Right kidney (tissue), 9 donors: Measurements from ENCODE around the gene ZBTB20.
"Not testable (repeated sequence)": the region's sequence is repeated elsewhere in the genome, so short reads cannot be mapped to it uniquely, and the experiment has no call there.

ENCODE experiments used
- DNase-seq: peaks from one replicate; pipeline ENCODE4 v3.0.0-alpha.2; 2016
- long read RNA-seq, 8 donors: transcript quantifications; one replicate each; lab custom pipeline, GENCODE V29; 2026

The ZBTB20 gene
- long read RNA-seq, donor 1, result 0 reads
- long read RNA-seq, donor 2, result 0 reads
- long read RNA-seq, donor 3, result 0 reads
- long read RNA-seq, donor 4, result 0 reads
- long read RNA-seq, donor 5, result 0 reads
- long read RNA-seq, donor 6, result 0 reads
- long read RNA-seq, donor 7, partial matches to known transcripts, result 0 of 1 reads
- long read RNA-seq, donor 7, other reads (novel, unspliced or antisense), result 0 of 1 reads
- long read RNA-seq, donor 8, result 0 reads

DNA sequence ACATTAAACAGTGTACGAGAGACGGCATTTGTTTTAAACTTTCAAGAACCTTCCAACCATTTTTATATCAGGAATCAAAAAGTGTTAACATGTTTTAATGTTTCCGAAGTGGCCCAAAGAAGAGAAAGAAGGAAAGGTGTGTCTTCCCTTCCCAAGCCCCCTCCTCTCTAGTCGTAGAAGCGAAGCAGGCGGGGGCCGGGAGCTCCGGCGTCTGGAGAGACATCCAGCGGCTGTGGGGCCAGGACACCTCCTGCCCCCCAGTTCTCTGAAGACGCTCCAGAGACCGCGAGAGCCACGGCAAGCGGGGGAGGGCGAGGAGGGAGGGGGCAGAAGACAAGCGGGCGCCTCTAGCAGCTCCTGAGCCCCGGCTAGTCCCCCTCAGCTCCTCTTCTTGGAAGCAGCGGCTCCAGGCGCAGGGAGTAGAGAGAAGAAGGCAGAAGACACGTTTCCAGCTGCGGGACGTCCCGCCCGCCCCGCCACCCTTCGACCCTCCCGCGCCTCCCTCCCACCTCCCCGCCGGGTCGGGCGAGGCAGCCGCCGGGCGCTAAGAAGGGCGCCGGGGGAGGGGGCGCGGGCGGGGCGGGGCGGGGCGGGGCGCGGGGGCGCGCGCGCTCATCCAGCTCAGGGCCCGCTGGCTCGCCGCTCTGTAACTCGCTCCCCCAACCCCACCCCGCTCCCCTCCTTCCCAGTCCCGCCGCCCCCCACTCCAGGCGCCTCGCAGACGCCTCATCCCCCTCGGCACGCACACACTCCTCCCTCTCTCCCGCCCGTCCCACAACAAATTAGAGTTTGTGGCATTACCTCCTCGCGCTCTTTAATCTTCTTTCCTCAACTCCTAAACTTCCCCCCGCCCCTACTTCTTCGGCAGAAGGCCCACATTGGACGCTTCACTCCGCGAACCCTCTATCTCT, at the start of gene ZBTB20:
Gene ZBTB20 (minus strand): TSS at position 871 of the 911 bp plus-strand sequence.
- DNase-seq, result peak; percentile 84

DNA sequence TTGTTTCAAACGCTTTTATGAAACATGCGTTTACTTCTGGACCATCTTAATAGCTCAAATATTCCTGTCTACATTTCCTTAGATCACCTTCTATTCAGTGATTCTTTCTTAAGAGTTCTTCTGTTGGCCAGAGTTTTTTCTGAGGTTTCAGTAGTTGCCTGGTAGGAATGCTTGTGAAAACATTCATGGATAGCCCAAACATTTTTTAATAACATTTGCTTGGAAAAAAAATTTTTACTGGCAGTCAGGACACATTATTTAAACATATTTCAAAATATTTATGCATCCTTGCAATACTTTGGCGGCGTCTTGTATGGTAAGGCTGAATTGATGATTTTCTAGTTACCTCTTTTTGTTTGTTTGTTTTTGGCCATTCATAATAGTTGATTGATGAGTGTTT, 47.4 kb upstream of the ZBTB20 start:
- DNase-seq, result no peak

DNA sequence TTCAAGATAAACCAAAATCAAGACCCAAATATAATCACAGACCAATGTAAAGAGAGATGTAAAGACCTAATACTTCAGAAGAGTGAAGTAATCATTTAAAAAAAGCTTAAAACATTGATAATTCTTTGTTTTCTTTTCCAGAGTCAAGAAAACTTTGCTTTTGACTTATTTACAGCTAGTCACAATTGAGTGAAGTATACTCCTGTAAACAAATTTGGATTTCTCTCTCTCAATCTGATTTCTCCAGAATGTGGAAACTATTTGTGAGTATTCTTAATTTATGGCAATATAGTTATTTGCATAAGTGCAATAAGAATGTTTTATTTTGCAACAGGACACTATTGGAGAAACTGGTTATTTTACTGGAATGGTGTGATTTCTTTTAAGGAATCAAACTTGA, 43.7 kb upstream of the ZBTB20 start:
- no peak for DNase-seq

DNA sequence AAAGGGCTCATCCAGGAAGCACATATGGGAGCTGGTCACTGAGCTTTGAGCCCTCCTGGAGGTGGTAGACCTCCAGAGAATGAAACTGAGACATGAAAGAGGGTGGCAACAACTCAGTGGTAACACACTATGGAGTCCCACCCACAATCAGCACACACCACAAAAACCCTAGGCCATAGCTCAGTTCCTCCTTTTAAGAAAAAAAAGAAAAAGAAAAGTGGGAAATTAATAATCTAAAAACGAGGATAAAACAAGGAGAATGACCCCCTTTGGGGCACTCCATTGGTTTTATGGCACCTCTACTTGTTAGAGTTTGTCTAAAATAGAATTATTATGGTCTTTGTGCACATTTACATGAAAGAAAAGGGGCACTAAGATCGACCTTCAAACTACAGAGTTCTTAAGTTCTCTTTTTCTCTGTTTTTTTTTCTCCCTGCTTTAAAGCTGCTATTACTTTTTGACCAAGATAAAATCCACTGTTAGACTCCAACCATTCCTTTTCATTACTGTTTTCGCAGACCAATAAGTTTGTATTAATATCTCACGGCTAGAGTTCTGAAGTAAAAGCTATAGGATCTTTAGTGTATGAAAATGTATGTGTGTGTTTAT, 40.2 kb upstream of the ZBTB20 start:
- no peak for DNase-seq

- DNase-seq, result no peak
These were observed 39.5 kb upstream of the ZBTB20 start for GRCh38 chr3:115186351-115187148.

DNA sequence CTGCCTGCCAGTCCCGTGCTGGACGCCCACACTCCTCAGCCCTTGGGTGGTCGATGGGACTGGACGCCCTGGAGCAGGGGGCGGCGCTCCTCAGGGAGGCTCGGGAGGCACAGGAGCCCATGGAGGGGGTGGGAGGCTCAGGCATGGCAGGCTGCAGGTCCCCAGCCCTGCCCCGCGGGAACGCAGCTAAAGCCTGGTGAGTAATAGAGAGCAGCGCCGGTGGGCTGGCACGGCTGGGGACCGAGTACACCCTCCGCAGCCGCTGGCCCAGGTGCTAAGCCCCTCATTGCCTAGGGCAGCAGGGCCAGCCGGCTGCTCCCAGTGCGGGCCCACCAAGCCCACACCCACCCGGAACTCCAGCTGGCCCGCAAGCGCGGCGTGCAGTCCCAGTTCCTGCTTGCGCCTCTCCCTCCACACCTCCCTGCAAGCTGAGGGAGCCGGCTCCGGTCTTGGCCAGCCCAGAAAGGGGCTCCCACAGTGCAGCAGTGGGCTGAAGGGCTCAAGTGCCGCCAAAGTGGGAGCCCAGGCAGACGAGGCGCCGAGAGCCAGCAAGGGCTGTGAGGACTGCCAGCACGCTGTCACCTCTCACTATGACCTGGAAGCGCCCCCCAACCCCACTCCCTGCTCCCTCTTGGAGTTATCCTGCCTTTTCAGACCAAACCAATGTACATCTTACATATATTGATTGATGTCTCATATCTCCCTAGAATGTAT, 37.9 kb upstream of the ZBTB20 start:
- DNase-seq, result not testable (repeated sequence)

DNA sequence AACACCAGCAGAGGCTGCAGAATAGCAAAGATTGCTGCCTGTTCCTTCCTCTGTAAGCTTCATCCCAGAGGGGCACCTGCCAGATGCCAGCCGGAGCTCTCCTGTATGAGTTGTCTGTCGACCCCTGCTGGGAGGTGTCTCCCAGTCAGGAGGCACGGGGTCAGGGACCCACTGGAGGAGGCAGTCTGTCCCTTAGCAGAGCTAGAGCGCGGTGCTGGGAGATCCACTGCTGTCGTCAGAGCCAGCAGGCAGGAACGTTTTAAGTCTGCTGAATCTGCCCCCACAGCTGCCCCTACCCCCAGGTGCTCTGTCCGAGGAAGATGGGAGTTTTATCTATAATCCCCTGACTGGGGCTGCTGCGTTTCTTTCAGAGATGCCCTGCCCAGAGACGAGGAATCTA, 31.8 kb upstream of the ZBTB20 start:
- not testable (repeated sequence) for DNase-seq

DNA sequence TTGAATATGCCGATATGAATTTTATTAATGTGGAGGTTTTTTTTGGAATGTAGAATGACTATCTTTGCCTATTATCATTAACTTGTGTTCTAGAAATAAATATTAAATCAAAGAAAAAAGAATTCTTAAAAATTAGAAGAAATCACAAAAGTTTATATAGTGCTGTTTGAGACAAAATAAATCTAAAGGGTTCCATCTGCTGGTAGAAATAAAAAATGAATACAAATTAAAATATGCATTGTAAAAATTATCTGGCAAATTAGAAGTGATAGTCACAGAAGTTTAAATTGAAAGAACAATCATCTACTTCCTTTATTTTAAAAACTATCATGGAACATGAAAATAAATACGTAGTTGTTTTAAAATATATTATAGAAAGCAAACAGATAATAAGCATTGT, 22.7 kb upstream of the ZBTB20 start:
- DNase-seq, result no peak

GRCh38 chr3:115165701-115166100, 18.6 kb upstream of the ZBTB20 start:
- DNase-seq, result no peak

GRCh38 chr3:115165266-115165665, 18.2 kb upstream of the ZBTB20 start:
- no peak for DNase-seq

GRCh38 chr3:115164374-115165221, 17.5 kb upstream of the ZBTB20 start:
- no peak for DNase-seq

GRCh38 chr3:115162759-115163158, 15.7 kb upstream of the ZBTB20 start:
- no peak for DNase-seq

GRCh38 chr3:115161866-115162265, 14.8 kb upstream of the ZBTB20 start:
- no peak for DNase-seq

- DNase-seq, result no peak
These were observed 14.2 kb upstream of the ZBTB20 start for GRCh38 chr3:115161168-115161834.

GRCh38 chr3:115160295-115160694, 13.2 kb upstream of the ZBTB20 start:
- no peak for DNase-seq

DNA sequence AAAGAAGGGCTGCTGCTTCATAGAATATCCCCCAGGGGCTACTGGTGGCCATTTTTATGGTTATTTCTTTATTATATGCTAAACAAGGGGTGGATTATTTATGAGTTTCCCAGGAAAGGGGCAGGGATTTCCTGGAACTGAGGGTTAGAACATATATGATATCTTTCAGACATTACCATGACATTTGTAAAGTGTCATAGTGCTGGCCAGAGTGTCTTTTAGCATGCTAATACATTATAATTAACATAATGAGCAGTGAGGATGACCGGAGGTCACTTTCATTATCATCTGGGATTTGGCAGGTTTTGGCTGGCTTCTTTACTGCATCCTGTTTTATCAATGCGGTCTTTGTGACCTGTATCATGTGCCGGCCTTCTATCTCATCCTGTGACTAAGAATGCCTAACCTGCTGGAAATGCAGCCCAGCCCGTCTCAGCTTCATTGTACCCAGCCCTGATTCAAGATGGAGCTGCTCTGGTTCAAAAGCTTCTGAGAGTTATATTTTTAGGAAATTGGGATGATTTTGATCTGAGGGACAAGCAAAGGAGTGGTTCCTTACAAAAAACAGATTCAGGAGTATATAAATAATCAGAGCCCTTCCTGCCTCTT, 9.1 kb upstream of the ZBTB20 start:
- DNase-seq, result no peak

GRCh38 chr3:115154611-115155010, 7.5 kb upstream of the ZBTB20 start:
- DNase-seq, result no peak

DNA sequence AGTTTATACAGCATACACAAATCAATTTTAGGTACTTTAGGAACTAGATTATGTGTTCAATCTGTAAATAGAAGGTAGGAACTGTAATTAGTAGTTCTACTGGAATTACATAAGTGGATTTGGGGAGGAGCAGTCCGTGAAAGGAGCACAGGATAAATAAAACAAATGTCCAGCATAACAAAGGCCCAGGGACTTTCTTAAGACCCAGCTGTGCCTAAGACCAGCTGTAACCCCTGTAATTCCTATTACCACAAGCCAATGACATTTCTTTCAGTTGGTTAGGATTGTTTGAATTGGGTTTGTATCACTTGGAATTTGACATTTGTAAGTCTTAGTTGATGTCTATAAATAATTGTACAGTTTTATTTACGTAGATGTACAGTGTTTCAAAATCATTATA, 4.8 kb upstream of the ZBTB20 start:
- no peak for DNase-seq

GRCh38 chr3:115148142-115148790, 1.2 kb upstream of the ZBTB20 start:
- DNase-seq, result no peak
